Activated CD4-positive, alpha-beta T cell treated with anti-CD3 and anti-CD28 coated beads, Interleukin-2, amount 50 U/mL, for 16 hours (primary cell): ENCODE data around the gene UVRAG.
"Not testable (repeated sequence)": the region's sequence is repeated elsewhere in the genome, so short reads cannot be mapped to it uniquely, and the experiment has no call there.

Source experiments
- DNase-seq: peaks from one replicate; pipeline ENCODE4 v3.0.0-alpha.2; 2020

Gene UVRAG

DNA sequence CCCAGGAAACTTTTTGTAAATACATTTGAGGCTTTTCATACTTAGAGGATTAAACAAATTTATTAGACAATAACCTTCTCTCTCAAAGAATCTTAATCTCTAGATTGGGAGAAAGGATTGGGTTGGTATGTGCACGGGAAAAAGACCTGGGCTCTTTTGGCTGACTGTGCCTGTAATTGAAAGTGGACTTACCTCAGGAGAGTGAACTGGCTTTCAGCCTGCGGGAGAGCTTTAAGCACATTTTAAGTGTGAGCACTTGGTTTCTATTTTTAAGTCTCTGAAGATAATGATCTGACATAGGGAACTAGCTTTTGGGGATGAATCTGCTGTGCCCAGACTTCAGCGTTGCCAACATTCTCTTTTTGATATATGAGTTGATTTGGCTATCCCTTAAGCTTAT lies 35.8 kb downstream of the UVRAG start:
- no peak for DNase-seq

DNA sequence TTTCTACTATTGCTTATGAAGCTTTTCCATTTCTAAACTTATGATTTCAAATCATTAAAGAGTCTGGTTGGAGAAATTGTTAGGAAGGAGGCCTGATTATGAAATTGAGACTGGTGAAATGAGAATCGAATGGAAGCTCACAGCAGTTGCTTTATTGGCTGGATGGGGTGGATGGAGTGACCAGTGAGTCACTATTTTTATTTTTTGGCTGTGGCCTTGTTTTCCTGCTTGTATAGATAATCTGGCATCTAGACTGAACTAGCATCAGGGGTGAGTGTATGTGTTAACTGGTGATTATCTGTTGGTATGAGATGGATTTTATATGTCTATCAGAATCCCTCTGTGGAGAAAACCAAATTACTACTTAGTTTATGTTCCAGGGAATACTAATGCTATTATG lies 36.2 kb downstream of the UVRAG start:
- DNase-seq, result no peak

DNA sequence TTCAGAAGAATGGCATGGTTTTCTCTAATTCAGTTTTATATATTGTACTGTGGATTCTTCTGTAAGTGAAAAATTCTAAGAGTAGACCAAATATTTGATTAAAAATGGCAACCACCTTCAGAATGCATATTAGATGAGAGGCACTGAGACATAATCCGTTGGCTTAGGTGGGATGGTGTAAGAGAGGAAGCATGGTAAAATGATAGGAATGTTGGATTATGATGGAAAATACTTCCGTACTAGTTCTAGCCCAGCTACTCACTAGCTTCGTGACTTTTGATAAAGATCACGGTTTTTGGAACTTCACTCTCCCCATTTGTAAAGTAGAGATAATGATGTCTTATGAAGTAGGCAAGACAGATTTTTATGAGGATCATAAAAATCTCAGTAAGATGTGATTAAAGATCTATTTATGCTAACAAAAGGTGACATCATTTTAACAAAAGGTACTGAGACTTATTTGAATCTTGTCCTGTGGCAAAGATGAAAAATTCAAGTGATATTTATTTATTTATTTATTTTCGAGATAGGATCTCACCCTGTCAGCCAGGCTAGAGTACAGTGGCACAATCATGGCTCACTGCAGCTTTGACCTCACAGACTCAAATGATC lies 37.5 kb downstream of the UVRAG start:
- no peak for DNase-seq

DNA sequence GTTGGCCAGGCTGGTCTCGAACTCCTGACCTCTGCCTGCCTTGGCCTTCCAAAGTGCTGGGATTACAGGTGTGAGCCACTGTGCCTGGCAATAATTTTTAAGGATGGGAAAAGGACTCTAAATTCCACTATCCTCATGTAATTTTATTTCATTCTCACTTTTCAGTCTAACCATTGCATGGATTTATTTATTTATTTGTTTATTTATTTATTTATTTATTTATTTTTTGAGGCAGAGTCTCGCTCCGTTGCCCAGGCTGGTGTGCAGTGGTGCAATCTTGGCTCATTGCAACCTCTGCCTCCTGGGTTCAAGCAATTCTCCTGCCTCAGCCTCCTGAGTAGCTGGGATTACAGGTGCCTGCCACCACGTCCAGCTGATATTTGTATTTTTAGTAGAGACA lies 38.6 kb downstream of the UVRAG start:
- not testable (repeated sequence) for DNase-seq

DNA sequence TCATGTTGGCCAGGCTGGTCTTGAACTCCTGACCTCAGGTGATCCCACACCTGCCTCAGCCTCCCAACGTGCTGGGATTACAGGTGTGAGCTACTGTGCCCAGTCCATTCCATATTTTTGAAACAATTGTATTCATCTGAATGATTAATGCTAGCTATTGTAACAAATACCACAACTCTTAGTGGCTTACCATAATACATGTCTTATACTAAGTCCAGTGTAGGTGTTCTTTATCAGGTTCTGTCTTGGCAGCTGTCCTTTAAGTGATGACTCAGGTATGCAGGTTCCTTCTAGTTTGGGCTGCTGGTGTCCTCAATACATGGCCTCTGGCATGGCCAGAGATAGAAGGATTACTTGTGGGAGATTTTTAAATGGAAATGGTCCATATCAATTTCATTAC lies 39.0 kb downstream of the UVRAG start:
- DNase-seq, result no peak

DNA sequence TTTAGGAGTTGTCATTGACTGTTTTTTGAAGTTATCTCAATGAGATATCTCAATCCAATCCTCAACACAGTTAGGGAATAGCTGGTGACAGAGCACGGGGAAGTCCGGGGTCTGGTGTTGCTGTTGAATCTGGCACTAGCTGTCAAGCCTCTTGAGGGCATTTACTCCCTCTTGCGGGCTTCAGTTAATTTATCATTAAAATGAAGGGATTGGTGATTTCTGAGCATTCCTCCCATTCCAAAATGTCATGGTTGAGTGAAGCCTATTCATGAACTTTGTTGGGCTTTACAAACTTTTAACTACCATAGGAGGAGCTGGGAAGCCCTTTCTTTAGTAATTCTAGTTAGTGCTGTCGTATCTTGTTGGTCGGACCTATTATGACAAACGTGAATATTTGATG lies 40.2 kb downstream of the UVRAG start:
- DNase-seq, result no peak

DNA sequence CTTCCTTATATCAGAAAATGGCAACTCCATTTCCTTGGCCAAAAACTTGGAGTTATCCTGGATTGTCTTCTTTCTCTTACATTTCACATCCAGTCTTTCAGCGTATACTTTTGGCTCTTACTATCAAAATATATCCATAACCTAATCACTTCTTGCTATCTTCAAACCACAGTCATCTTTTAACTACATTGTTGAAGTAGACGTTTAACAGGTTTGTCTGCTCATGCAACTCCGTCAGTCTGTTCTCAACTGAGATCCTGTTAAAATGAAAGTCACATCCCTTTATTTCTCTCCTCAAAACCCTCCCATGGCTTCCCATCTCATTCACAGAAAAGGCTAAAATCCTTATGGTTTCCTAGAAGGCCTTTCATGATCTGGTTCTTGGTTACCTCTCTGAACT lies 41.9 kb downstream of the UVRAG start:
- DNase-seq, result no peak

DNA sequence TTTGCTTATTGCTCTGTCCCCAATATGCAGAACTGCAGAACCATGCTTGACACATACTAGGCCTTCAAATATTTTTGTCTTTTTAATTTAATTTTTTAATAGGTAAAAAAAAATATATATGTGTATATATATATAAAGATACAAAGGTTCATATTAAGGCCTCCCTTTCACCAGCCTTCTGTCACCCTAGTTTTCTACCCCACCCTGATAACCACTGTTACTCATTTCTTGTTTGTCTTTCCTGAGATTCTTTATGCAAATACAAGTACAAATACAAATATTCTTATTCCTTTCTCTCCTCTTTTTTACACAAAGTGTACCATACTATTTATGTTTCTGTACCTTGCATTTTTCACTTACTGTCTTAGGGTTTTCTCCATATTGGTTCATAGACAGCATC lies 43.0 kb downstream of the UVRAG start:
- DNase-seq, result no peak

DNA sequence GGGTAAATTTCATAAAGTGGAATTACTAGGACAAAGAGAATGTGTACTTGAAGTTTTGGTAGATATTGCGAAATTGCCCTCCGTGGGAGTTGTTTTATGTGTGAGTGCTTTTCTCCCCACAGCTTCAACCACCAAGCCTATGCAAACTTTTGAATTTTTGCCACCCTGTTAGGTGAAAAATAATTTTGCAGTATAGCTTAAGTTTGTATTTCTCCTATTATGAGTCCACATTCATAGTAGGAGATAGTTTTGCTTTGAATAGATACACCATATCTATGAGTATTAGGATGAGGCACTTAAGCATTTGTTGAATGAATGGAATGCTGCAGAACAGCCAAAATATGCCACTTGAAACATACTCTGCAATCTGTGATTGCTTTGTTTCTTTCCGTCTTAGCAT lies 43.6 kb downstream of the UVRAG start:
- no peak for DNase-seq

DNA sequence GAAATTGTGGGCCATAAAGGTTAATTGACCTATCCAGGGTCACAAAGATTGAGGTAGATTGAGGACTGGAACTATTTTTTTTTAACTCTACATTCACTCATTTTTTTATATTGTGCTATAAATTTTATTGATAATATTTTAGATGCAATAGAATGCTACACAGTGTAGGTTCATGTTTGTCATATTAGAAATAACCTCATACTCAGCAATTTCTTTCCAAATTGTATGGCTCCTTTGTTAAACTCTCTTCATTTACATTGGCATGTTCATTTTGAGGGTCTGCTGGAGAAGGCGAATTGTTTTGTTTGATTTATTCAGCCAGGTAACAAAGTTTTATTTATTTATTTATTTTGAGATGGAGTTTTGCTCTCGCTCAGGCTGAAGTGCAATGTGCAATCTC lies 44.6 kb downstream of the UVRAG start:
- no peak for DNase-seq

DNA sequence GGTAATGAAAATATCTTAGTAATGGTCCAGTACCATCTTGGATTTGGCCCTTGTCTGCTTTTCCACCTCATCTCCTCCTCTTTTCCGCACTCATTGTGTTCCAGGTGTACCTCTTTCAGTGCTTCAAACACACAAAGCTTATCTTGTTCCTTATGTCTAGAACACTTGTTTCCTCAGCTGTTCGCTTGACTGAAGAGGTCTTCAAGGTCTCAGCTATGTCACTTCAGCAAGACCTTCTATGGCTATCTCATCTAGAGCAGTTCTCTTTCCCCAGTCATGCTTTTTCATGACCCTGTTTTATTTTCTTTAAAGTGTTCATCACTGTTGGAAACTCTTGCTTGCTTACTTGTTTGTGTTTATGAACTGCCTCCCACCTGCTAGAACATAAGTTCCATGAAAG lies 47.4 kb downstream of the UVRAG start:
- DNase-seq, result no peak

DNA sequence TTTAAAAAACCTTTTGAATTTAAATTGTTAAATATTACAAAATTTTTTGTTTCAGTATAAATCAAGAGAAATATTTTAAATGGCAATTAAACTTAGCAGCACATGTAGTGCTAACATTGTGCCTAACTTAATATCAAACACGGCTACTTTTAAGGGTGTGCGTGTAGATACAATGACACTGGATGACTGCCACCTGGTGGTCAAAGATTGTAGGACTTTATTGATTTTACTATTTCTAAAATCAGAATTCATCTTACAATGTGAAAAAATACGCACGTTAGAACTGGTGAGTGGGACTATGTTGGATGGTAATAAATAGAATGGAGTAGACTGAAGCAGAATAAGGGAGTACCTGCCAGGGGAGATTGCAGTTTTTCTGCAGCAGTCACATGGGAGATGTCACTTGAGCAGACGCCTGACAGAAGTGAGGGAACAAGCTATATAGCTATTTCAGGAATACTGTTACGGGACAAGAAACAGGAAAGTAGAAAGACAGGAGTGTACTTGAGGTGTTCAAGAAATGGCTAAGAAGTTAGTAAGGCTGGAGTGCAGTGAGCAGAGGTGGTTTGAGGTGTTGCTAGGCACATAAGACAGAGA lies 52.9 kb downstream of the UVRAG start:
- DNase-seq, result peak; percentile 53

DNA sequence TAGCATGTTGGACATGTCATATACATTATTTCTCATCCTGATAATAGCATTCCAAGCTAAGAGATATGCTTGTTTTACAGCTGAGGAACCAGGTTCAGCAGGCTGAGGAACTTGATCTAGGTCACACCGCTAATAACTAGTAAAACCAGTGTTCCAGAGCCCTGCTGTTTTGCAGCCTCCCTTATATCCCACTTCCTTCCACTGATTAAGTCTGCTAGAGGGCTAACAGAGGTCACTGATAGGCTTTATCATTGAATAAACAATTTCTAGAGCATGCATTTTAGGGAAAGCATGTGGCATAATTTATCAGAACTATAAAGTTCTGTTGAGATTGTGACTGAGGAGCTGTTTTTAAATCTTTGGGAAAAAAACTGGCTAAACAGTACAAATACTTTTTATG lies 54.0 kb downstream of the UVRAG start:
- no peak for DNase-seq

DNA sequence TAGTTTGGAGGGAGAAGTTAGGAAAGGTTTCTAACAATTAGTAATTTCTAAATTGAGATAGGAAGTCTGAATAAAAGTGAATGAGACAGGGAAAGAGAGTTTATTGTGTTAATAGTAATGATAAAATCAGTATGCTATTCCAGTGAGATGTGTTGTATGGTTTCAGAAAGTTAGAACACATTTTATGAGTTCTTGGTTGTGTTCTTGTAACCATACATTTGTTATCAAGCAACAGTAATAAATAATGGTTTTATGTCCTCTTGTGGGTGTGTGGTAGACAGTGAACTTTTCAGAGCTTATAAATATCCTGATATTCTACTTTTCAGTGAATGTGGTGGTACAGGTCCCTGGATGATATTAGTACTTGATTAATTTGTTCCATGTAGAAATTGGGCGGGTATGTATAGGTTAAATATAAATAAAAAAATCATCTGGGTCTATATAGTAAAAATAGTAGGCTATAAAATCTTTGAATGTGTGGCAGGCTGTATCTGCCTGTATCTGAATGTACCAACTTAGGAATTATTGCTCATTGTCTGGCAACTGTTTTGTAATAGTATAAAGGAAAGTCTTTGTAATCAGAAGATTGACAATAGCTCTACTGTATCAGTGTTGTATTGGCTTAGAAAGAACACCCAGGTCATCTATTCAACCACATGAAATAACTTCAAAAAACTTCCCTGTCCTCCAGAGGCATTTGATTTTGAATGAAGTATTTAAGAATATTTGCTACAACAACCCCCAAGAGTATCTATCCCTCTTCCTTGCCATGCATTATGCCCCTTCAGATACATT lies 54.8 kb downstream of the UVRAG start:
- no peak for DNase-seq

DNA sequence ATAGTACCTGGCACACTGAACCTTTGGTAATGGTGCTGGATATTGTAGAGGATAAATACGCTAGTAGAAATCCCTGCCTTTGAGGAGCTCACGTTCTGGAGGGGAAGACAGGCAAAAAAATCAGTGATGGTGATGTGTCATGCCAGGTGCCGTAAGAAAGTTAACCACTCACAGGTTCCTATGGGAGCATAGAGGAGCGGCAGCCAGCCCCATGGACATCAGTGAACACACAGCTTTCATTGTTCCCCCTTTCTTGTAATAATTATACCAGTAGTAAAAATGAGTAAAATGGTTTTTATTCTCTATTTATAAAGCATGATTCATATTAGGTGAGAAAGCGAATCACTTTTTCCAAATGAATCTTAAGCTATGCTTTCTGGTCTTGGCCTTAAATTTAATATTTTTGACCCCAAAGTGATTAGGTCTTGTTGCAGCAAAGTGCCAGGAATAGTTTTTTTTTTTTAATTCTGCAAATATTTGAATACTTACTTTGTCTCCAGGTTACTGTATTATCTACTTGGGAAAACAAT lies 57.9 kb downstream of the UVRAG start:
- no peak for DNase-seq

DNA sequence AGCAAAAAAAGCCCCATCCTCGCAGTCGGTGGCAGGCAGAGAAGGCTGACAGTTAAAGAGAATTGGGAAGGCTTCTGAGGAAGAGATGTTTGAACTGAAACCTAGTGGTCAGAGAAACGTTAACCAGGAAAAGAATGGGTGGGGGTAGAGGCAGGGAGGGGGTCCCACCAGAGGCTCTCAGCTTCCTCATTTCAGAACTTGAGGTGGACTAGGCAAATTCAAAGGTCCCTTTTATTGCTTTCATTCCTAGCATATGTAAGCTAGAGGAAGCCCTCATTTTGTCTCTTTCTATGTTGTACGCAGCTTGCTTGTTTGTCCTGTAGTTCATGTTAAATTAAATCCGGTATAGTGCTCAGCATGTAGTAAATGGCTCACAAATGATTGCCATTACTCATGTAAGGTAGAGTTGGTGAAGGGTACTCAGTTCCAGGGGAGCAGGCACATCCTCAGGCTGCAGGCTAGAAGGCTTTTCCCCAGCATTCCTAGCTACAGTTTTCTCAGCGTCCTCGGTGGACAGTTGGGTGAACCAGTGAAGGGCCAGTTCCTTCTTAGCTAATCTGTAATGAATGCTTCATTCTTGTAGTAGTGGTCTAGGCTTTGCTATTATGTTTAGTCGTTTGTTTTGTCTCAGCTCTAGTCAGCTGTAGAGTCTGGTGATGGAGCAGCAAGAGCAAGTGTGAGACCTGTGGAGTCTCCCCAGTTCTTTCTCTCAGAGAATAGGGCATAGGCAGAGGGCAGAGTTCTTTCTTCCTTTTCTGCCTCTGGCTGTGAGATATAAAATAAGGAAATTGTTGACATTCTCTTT lies 58.6 kb downstream of the UVRAG start:
- DNase-seq, result no peak

DNA sequence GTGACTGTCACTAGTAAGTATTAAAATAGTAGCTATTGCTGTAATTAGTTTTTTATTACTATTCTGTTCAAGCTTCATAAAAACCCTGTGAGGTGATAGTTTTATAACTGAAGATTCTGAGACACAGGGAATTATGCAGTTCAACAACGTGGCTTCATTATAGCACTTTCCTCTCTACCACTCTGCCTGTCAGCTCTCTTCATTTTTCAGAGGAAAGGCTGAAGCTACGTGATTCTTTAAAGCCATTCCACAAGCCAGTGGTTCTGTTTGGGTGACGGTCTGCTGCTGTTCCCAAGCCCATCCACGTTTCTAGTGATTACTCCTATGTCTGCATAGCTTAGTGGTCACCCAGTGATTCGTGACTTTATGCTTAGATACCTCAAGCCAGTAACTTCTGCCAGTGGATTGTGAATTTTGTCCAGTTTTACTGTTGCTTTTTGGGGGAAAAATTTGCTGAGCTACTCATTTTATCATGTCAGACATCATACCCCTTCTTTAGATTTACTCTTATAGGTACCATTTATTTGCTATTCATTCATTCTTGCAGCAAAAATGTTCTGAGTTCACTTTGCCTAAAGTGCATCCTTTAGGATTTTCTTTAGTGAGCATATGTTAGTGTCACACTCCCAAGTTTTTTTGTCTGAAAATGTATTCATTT lies 59.8 kb downstream of the UVRAG start:
- DNase-seq, result no peak

DNA sequence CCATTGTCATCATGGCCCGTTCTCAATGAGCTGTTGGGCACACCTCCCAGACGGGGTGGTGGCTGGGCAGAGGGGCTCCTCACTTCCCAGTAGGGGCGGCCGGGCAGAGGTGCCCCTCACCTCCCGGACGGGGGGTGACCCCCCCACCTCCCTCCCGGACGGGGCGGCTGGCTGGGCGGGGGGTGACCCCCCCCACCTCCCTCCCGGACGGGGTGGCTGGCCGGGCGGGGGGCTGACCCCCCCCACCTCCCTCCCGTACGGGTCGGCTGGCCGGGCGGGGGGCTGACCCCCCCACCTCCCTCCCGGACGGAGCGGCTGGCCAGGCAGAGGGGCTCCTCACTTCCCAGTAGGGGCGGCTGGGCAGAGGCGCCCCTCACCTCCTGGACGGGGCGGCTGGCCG lies 62.3 kb downstream of the UVRAG start:
- DNase-seq, result not testable (repeated sequence)

DNA sequence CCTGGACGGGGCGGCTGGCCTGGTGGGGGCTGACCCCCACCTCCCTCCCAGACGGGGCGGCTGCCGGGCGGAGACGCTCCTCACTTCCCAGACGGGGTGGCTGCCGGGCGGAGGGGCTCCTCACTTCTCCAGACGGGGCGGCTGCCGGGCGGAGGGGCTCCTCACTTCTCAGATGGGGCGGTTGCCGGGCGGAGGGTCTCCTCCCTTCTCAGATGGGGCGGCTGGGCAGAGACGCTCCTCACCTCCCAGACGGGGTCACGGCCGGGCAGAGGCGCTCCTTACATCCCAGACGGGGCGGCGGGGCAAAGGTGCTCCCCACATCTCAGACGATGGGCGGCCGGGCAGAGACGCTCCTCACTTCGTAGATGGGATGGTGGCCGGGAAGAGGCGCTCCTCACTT lies 62.9 kb downstream of the UVRAG start:
- DNase-seq, result not testable (repeated sequence)

DNA sequence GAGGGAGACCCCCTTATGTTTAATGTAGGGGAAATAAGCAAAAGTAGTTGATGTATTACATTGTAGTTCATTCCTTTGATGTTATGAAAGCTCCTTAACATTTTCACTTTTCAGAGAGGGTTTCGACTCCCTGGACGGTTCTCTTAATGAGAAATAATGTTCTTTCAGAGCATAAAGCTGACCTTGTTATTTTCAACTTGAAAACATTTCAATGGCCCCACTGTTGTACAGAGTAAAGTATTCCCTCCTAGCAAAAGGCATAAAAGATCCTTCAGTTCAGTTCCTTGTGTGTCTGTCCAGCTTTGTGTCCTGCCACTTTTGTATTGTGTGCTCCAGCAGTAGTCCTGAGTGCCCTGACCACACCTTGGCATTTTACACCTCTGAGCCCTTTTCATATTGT lies 63.9 kb downstream of the UVRAG start:
- no peak for DNase-seq

DNA sequence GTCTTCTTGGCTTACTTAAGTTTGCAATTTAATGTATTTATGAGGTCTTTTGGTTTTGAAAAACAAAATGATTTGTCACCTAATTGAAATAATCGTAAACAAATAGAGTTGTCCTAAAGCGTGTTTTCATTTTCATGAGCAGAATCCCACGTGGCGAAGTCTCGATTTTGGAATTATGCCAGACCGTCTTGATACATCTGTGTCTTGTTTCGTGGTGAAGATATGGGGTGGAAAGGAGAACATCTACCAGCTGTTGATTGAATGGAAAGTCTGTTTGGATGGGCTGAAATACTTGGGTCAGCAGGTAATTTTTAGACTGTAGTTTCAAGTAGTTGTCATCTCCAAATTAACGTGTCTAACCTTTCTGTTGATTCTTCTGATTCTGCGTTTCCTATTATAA lies 64.7 kb downstream of the UVRAG start:
- no peak for DNase-seq

DNA sequence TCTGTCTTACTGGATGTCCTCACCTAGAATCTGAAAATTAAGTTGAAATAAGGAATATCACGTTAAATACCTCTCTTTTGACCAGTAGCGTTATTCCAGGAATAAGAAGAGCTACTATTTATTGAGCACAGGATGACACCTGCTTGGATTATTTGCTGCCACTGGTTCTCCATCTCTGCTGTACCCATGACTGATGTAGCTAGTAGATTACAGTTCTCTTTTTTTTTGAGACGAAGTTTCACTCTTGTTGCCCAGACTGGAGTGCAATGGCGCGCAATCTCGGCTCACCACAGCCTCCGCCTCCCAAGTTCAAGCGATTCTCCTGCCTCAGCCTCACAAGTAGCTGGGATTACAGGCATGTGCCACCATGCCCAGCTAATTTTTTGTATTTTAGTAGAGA lies 65.3 kb downstream of the UVRAG start:
- not testable (repeated sequence) for DNase-seq

DNA sequence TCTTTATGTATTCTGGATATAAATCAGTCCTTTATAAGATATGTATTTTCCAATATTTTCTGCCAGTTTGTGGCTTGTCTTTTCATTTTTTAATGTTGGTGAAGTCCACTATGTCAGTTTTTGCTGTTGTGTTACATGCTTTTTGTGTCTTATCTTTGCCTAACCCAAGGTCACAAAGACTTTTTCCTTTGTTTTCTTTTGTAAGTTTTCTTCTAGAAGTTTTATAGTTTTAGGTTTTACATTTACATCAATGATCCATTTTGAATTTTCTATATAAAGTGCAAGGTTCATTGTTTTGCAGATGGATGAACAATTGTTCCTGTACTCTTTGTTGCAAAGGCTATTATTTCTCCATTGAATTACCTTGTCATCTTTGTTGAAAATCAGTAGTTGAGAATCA lies 69.3 kb downstream of the UVRAG start:
- DNase-seq, result no peak
